GM19468 (cell line): ENCODE results near the gene STPG4.
"Not testable (repeated sequence)": the region's sequence is repeated elsewhere in the genome, so short reads cannot be mapped to it uniquely, and the experiment has no call there.

ENCODE experiments used
- ATAC-seq: cut with Tn5 transposase; IDR thresholded peaks from one replicate; pipeline ENCODE4 v1.9.1; 2021; ENCODE audit warnings: mild to moderate bottlenecking, moderate library complexity, moderate number of reproducible peaks; ENCODE audit not compliant: unreplicated experiment; ENCODE audit errors: extremely low read depth

Gene STPG4

DNA sequence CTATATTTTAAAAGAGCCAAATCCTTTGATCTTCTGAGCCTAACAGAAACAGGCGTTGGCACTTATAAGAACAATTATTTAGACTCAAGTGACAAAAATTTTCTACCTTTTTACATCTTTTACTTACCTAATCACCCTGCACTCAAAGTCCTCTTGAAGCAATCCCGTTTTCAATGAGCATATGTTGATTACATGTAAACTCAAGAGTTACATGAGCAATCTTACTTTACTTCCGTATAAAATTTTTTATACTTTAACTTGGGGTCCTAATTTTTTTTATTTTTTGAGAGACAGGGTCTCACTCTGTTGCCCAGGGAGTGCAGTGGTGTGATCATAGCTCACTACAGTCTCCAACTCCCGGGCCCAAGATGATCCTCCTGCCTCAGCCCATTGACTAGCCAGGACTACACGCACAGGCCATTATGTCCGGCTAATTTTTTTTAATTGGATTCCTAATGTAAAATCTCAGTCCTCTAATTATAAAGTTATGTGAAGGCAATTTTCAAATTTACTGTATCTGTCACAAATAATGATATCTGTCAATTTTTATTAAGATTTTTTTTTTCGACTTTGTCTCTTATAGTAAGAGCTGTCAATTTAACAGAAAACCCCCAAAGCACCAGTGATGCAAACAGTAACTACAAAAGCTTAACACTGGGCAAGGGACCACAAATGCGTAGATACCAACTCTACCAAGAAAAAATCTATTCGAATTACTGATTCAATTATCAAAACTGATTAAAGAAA, 19.1 kb upstream of the STPG4 start:
- no peak for ATAC-seq

DNA sequence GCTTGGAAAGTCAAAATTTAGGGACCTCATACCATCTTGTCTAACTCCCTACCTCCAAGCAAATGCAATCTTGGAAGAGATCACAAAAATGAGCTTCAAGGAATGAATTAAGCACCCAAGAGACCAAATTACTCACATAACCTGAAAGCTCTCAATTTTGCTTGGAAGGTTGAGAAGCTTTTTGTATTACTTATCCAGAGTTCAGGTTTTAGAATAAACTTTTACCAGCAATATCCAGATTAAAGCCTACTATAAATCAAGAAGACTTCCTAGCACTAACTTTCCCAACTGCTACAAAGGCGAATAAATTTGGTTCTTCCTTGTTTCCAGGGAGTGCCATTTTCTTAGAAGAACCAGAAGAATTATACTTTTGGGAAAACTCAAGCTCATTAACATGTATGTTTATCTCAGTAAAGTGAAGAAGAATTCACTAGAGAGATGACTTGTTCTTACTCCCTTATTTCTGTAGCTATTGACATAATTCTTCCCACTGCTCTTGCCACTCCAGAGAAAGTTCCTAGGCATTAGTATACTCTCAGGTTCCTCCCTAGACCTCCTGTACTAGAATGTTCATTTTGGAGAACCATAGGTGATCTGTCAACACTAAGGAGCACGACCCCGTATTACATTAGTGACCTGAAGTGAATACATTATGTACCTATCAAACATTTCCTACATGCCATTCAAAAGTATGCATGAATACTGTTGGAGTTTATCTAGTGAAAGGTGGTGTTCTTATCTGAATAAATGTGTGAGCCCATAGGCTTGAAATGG, 18.0 kb upstream of the STPG4 start:
- no peak for ATAC-seq

DNA sequence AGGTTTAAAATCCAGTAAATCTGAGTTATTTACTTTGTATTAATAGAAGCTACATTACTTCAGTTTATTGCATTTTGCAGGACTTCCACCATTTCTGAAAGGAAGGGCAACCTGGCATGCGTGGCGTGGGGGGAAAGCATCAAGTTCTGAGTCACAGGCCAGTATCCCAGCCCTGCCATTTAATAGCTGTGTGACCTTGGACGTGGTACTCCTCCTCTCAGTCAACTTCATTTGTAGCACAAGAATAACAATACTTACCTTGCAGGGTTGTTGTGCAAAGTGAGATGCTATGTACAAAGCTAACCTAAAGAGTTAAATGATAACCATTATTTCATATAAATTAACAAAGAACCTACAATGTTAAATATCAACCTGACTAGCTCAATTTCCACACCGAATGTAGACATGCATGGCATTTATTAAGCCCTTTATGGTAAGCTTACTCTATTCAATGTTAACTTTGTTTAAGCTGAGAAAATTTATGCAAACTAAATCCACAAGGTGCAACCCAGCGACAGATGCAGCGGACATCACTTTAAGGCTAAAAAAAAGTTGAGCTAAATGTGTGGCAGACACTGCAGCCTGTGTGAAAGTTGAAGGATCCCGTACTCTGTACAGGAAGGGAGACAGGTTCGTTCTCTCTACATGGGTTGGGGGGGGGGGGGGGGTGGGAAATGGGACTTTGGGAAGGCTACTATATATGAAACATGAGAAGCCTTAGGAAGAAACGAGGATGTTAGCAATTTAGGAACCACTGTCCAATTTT, 17.2 kb upstream of the STPG4 start:
- no peak for ATAC-seq

DNA sequence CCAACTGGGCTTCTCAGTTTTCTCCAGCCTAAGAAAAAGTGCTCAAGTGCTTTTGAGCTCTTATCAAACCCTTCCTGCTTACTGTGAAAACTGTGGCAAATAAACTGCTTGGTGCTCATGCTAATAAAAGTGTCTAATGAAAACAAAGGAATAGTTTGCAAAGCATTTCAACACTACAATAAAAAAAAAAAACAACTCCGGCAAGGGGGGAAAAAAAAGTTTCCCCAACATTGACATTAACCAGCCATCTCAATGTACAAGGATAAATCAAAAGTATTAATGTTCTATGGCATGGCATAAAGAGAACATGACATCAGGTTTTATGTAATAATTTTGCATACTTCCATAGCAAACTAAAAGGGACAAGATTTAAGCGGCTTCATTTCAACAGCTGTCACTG, 14.7 kb upstream of the STPG4 start:
- no peak for ATAC-seq

DNA sequence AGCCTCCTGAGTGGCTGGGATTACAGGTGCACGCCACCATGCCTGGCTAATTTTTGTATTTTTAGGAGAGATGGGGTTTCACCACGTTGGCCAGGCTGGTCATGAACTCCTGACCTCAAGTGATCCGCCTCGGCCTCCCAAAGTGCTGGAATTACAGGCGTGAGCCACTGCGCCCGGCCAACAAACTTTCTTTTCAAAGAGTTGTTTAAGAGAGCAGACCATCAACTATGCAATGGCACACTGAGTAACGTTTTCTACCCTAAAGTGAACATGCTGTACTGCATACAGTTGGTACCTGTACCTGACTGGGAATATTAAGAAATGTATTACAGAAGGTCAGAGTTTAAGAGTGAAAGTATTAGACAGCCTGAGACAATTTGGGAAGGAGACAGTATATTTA, 13.8 kb upstream of the STPG4 start:
- ATAC-seq = not testable (repeated sequence)

DNA sequence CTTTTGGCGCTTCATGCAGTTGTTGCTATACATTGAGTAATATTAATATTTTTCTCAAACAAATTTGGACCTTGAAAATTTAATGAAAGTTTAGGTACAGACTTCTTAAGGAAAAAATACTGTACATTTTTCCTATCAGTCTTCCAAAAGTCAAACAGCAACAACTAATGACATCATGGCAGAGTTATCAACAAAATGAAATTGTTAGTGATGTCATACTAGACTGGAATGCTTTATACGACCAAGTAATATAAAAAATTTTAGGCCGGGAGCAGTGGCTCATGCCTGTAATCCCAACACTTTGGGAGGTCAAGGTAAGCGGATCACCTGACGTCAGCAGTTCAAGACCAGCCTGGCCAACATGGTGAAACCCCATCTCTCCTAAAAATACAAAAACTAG, 12.0 kb upstream of the STPG4 start:
- ATAC-seq = no peak

DNA sequence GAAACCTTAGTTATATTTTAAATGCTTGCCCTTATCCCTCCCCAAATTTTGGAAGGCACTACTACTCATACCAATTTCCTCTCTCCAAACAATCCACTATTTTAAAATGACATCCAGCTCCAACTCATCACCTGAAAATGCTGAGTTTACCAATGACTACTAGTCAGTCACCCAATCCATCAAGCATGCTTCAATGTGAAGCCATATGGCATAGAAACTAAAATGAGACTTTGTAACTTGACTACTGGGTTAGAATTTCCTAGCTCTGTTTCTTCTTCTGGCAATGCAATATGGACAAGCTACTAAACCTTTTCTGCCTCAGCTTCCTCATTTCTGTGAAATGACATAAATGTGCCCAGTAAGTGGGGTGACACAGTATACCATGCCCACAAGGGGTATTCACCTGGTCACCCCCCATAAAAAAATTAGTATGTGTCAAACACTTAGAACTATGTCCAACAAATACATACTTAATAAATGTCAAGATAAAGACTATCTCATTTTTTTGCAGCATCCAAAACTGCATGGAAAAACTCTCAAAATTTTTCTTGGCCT, 10.0 kb upstream of the STPG4 start:
- ATAC-seq = no peak

DNA sequence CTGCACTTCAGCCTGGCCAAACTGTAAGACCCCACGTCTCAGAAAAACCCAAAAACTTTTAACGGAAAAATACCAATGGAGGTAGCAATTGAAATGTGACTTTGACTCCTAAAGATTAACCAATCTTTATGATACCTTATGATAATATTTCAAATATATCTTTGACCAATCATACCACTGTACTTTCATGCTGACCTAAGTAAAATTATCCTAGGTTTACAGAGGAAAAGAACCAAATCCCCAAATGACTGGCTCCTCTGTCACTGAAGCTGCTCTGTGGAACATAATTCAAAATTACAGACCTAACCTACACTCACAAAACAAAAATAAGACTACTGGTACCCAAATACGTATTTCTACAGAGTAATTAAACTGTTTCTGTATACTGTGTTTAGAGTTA, 7.7 kb upstream of the STPG4 start:
- no peak for ATAC-seq

DNA sequence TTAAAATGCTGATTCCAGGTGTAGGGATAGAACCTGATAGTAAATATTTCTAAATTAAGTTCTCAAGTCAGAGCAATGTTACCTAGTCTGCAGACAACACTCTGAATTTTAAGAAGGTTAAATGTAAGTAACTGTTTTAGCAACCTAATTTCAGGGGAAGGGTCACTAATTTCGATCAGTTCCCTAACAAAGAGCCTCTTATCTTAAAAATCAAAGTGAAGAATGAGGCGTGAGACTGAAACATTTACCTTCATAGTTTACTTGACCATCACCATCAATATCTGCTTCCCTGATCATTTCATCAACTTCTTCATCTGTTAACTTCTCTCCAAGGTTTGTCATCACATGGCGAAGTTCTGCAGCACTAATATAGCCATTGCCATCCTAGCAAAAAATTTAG, 6.4 kb upstream of the STPG4 start:
- ATAC-seq = no peak

DNA sequence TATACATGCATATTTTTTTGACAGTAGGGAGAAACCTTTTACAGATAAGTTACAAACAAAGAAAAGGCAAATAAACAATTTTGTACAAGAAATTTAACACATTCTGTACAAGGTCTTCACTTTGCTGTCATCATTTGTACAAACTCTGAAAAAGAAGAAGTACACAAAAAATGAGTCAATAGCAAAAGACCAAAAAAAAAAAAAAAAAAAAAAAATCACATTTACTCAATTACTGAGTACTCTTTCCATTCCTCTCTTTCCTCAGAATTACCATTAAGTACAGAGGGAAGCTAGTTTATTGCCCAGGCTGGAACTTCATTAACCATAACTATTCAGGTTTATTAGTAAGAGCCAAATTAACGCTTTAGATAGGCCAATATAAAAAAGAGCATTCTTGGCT, 5.6 kb upstream of the STPG4 start:
- ATAC-seq = no peak

DNA sequence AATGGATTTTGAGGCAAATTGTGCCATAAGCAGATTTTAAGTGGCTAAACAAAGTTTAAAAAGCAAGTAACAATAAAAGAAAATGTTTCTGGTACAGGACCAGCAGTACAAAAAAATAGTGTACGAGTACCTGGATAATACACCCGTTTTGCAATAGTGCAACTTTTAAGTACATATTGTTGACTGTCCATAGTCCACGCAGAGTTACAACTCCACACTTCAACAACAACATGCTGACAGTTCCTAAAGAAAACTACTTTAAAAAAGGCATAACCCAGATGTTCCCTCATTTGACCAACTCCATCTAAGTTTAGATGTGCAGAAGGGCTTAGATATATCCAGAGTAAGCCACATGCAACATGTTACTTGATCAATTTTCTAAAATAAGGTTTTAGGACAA, 5.1 kb upstream of the STPG4 start:
- ATAC-seq = no peak

DNA sequence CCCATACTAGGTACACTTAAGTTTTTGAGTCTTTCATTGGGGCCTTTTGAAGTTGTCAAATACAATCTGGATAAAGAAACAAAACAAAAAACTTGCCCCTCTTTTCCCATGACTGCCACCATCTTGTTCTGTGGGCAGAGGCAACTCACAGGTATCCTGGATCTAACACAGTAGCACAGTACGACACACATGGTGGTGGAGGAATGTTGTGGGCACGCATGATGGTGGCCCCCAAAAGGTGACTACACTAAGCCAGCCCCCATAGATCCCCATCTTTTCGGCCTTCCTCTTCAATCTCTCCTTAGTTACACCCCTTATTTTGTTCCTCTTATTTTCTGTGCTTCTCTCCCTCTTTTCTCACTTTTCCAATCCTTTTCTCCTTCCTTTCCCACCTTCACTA, 4.5 kb upstream of the STPG4 start:
- no peak for ATAC-seq

DNA sequence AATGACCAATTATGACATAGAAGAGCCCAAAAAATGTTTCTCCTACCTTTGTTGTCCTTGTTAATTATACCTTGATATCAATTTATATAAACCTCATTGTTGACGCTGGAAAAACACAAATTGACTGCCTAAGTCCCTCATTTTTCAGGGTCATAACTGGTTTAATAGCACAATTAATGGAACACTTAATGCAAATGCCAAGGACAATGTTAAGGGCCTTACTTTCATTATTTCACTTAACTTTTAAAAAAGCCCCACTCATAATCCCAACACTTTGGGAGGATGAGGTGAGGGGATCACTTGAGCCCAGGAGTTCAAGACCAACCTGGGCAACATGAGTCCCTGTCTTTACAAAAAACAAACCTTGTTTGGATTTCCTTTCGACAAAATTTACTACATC, 3.5 kb upstream of the STPG4 start:
- ATAC-seq = no peak

DNA sequence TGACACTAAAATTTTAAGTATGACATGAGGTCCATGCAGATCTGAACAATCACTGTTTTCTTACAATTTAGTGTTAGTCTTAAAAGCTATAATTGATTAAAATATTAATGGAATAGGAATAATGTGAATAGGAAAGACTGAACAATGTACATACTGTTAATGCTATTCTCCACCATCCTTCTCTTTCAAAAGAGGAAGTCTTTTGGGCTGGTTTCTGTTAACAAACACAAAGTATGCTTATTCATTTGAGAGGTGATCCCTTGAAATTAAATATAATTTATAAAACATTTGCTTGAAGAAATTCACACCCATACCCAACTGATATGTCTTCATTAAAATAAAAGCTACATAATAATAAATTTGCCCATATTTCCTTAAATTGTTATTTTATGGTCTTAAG, 2.3 kb downstream of the STPG4 start:
- no peak for ATAC-seq

DNA sequence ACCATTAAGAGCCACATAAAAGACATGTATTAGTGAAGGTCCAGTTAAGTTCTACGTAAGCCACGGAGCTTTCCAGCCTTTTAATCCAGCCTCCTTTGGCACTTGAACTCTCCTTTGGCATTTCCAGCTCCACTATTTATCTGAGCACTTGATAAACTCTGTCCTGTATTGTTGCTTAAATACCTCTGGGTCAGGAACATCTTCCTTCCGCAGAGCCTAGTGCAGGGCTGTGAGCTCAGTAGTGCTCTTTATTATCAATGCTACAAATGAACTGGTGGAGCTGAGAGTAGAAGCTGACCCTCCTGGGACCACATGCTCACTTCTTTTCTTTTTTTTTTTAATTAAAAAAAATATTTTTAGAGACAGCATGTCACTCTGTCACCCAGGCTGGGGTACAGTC, 4.9 kb downstream of the STPG4 start:
- ATAC-seq = no peak

DNA sequence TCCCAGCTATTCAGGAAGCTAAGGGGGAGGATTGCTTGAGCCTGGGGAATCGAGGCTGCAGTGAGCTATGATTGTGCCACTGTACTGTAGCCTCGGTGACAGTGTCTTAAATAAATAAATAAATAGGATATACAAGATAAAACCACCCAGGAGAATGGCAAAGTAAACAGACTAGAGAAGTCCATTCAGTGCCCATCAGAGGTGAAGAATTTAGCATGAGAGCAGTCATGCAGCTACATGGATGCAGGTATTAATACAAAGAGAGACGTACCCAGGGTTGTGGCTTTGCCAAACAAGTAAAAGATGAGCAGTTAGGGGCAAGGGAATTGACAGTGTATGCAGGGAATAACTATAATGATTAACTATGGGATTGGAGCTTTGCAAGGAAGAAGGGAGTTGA, 8.1 kb downstream of the STPG4 start:
- no peak for ATAC-seq

DNA sequence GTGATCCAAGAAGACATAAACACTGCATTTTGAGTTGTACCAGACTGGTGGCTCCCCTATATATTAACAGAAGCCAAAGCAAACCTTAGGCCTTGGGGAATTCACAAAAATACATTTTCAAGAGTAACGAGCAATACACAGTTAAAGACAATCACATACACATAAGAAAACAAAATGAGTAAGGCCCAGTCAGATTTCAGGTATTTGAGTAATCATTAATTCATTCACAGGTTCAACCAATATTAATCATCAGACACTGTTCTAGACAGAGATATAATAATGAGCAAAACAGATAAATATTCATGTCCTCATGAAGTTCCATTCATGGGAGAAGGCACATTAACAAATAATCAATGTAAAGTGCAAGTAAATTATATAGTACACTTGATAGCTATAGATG, 9.6 kb downstream of the STPG4 start:
- no peak for ATAC-seq

DNA sequence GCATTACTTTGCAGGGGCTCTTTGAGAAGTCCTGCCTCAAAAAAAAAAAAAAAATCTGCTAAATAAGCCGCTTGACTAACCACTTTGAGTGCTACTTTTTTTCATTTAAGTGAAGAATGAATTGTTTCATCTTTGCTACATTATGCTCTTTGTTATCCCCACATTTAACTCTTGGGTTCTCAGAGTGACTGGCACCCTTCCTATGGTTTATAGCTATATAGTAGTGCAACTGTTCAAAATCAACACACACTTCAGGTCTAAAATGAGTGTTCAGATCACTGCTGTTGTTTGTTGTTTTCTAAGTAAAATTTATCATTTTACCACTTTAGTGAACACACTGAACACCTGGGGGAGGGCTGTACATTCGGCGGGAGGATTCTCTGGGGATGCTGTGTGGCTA, 13.6 kb downstream of the STPG4 start:
- ATAC-seq = no peak

DNA sequence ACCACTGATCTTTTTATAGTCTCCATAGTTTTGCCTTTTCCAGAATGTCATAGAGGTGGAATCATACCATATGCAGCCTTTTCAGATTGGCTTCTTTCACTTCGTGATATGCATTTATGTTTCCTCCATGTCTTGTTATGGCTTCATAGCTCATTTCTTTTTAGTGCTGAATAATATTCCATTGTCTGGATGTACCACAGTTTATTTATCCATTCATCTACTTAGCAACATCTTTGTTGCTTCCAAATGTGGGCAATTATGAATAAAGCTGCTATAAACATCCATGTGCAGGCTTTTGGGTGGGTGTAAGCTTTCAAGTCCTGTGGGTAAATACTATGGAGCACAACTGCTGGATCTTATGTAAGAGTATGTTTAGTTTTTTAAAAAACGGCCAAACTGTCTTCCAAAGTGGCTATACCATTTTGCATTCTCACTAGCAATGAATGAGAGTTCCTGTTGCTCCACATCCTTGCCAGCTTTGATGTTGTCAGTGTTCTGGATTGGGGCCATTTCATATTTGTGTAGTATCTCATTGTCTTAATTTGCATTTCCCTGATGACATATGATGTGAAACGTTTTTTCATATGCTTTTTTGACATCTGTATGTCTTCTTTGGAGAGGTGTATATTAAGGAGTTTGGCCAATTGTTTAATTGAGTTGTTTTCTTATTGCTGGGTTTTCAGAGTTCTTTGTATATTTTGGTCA, 20.6 kb downstream of the STPG4 start:
- no peak for ATAC-seq

DNA sequence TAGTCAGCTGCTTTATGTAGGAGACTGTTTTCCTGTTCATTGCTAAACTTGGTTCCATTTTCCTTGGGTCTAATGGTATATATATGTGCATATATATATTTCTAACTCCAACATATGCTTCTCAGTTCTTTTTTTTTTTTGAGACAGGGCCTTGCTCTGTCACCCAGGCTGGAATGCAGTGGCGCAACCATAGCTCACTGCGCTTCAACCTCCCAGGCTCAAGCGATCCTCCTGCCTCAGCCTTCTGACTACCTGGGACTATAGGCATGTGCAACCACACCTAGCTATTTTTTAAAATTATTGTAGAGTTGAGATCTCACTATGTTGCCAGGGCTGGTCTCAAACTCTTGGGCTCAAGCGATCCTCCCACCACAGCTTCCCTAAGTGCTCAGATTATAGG, 22.1 kb downstream of the STPG4 start:
- ATAC-seq = no peak
